ELR (cell line): ENCODE data around the gene PROM1.

Source experiments
- DNase-seq: peaks from one replicate; pipeline ENCODE4 v3.0.0-alpha.2; 2015; ENCODE audit warnings: low read depth

The PROM1 gene

DNA sequence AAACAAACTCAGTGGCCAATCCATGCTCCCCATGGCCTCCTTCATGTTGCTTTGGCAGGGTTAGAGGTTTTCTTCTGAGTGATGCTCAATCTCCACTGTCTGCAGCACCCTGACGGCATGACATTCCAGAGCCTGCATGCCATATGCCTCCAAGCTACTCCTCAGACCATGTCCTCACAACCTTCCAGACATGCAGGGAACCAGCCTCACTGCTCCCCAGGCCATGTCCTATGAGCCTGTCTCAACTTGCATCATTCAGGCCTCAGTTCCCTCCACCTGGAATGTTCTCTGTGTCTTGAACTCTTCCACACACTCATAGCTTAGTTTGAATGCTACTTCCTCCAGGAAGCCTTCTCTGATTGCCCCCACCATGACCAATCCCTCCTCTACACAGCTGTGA is 18.8 kb downstream of the PROM1 start:
- no peak for DNase-seq

GRCh38 chr4:16062601-16063000 is 21.2 kb downstream of the PROM1 start:
- no peak for DNase-seq

- no peak for DNase-seq
Measured at GRCh38 chr4:16056681-16057385, 27.0 kb downstream of the PROM1 start.

- no peak for DNase-seq
Measured at GRCh38 chr4:16055873-16056272, 27.9 kb downstream of the PROM1 start.

- no peak for DNase-seq
Measured at GRCh38 chr4:16055471-16055870, 28.4 kb downstream of the PROM1 start.

DNA sequence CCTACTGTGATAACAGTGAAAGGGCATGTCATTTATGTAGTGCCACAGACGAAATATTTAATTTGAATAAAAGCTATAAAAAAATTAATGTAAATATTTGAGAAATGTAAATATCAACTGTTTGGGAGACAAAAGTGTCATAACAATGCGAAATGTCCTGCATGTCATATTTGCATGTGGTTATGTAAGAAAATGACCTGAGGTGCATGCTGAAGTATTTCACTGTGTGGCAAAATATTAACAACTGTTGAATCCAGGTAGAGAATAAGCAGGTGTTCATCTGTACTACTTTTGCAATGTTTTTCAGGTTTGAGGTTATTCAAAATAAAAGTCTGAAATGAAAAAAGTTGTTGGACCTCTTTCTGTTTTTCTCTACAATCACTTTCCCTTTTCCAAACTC is 30.9 kb downstream of the PROM1 start:
- no peak for DNase-seq

DNA sequence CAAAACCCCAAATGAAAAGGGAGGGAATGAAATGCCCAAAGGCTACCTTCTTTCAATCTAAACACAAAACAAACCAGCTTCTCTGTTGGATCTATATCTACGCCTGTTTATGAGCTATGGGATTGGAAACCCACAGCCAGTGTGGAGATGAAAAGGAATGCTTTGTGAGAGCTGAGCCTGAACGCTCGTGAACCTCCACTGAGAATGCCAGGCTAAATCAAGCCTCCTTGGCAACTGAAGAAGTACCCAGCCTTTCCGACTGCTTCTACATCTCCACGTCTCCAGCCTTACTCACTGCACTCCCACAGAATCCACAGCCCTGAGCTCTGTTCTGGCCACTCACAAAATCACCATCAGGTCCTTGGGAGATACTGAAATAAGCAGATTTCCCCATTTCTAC is 31.8 kb downstream of the PROM1 start:
- no peak for DNase-seq

- no peak for DNase-seq
Measured at GRCh38 chr4:16051132-16051531, 32.7 kb downstream of the PROM1 start.

- no peak for DNase-seq
Measured at GRCh38 chr4:16050669-16051068, 33.2 kb downstream of the PROM1 start.

GRCh38 chr4:16048619-16049419 is 35.0 kb downstream of the PROM1 start:
- no peak for DNase-seq

GRCh38 chr4:16045687-16046086 is 38.1 kb downstream of the PROM1 start:
- DNase-seq, result no peak

GRCh38 chr4:16043642-16044498 is 40.0 kb downstream of the PROM1 start:
- DNase-seq, result no peak

- no peak for DNase-seq
Measured at GRCh38 chr4:16039139-16039538, 44.7 kb downstream of the PROM1 start.

- DNase-seq, result no peak
Measured at GRCh38 chr4:16037901-16038300, 45.9 kb downstream of the PROM1 start.

- no peak for DNase-seq
Measured at GRCh38 chr4:16035843-16036242, 48.0 kb downstream of the PROM1 start.

DNA sequence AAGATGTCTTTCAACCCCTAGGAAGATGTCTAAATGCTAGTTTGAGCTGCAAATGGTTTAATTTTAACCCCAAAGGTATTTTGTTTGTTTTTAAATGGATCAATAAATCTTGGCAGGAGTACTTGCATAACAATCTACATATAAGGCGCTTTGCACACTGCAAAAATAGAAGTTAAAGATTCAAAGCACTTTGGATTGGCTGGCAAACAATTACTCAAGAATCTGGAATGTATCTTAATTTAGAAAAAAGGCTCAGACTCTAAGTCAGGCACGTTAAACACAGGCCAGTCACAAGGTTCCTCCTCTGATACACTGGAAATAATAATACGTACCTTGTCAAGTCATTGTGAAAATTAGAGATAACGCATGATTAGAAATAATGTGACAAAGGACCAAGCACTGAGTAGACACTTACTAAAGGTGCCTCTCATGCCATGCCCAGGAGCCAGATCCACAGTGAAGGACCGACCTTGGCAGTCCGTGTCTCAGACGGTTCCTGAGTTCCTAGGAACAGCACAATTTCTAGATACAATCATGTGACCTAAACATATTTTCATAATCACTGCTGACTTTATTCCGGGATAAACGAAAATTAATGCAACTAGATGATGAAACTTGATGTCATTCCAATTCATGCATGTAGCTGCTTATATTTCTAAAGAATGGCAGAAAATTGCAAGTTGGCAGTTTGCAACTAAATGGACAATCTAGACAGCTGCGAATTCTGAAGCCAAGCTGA is 49.6 kb downstream of the PROM1 start:
- DNase-seq, result no peak

- DNase-seq, result no peak
Measured at GRCh38 chr4:16032396-16032770, 51.4 kb downstream of the PROM1 start.

GRCh38 chr4:16031546-16032395 is 52.1 kb downstream of the PROM1 start:
- DNase-seq, result no peak

GRCh38 chr4:16029886-16030285 is 53.9 kb downstream of the PROM1 start:
- no peak for DNase-seq

- peak; percentile 19 for DNase-seq
Measured at GRCh38 chr4:16029262-16029661, 54.6 kb downstream of the PROM1 start.

- peak; percentile 27 for DNase-seq
Measured at GRCh38 chr4:16027626-16028025, 56.2 kb downstream of the PROM1 start.
